ENCODE results near the gene PLG.
"Not testable (repeated sequence)": the region's sequence is repeated elsewhere in the genome, so short reads cannot be mapped to it uniquely, and the experiment has no call there.

The PLG gene

DNA sequence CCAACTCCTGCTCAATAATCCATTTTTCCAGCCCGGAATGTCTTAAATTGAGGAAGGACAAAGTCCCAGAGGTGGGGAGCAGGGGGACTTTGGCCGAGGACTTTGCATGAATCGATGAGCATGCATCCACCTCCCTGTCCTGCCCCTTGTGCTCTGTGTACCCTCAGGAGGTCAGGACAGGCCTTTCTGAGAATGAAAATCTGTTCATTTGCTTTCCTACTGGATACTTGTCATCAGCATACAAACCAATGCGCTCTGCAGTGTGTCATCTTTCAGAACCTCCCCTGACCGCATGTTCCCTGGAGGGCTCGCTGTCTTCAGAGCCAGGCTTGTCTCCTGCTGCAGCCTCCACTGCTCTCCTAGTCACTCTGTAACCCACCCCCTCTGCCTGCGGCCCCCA, 2.6 kb downstream of the PLG start:
- DNase-seq (ENCODE audit: low read depth): not testable (repeated sequence)

DNA sequence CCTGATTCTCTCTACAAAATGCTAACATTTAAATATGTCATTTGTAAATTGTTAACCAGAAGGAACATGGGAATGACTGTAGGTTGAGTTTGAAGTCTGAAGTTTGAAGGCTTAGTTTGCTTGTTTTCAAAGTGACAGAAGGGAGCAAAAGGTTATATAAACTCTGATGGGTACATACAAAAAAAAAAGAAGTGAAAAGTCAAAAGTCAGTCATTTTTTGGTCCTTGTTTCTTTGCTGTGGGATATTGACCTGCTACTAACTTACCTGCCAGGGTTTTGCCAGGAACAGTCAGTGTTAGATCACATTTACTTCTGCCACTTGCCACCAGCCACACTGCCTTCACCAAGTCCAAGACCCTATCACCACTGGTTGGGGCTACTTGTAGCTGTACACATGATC, 6.9 kb downstream of the PLG start:
- not testable (repeated sequence) for DNase-seq (ENCODE audit: low read depth)

DNA sequence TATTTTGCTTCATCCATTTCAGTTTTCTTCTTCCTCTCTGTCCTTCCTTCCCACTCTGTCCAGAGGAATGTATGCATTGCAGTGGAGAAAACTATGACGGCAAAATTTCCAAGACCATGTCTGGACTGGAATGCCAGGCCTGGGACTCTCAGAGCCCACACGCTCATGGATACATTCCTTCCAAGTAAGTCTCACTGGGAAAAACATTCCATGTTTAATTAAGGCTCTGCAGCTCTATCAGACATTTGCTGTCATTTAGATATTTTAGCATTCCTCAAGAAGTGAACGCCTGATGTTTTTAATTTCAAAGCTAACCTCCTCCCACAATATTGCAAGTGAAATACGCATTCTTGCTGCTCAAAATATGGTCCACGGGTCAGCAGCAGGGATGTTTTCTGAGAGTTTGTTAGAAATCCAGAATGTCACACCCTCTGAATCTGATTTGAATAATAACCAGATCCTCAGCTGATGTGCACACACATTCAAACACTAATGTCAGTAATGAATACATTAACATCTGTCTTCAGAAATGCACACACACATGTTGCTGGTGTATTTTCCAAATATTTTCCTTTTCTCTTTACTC, 12.8 kb downstream of the PLG start:
- DNase-seq (ENCODE audit: low read depth): no peak

GRCh38 chr6:160730911-160731310, 28.9 kb downstream of the PLG start:
- no peak for DNase-seq (ENCODE audit: low read depth)

- DNase-seq (ENCODE audit: low read depth): peak; percentile 20
Observed at GRCh38 chr6:160733050-160733646, 31.1 kb downstream of the PLG start.

DNA sequence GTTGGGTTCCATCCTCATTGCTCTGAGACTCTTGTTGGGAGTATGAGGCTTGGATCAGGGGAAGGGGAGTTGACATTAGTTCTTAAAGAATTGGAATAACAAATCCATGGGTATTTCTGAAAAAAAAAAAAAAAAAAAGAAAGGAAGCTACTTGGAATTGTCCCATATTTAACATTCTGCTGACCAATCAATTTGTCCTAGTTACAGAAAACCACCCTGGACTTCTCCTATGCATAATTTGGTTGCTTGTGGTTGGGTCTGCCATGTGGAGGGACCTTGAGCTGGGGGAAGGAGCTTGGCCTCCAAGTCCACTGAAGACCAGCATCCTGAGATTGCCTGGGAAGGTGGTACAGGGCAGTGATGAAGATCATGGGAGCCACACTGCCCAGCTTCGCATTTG, 32.6 kb downstream of the PLG start:
- no peak for DNase-seq (ENCODE audit: low read depth)

DNA sequence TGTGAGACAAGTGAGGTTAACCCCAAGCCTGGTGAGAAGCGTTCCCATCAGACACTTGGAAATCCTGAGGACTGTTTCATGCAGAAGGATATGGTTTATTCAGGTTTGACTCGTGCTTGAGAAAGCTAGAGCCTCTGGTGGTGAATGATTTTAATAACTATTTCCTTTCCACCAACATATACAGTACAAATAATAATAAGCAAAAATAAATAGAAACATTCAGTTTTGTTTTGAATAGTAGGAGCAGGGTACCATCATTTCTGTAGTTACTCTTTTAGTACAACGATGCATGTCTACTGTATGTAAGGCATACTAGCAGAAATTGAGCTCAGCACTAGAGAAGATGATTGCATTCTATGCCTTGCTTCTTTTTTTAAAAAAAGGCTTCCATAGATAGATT, 33.5 kb downstream of the PLG start:
- no peak for DNase-seq (ENCODE audit: low read depth)

GRCh38 chr6:160737934-160738333, 35.9 kb downstream of the PLG start:
- no peak for DNase-seq (ENCODE audit: low read depth)

DNA sequence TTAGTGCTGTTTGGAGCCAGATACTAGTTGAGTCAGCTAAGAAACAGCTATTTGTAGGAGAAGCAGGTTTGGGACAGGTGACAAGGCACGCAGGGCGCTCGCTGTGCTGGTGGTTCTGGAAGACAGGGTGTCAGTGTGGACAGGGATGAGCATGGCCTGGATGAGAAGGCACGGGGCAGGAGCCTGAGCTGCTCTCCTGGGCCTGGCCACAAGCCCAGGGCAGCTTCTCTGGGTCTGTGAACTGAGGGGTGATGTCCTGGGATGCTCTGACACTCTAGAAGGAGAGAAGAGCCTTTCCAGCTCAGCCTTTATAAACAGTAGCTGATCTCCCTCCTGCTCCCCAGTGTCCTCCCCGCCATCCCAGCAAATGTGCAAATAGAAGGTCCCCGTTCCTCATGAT, 37.9 kb downstream of the PLG start:
- no peak for DNase-seq (ENCODE audit: low read depth)

DNA sequence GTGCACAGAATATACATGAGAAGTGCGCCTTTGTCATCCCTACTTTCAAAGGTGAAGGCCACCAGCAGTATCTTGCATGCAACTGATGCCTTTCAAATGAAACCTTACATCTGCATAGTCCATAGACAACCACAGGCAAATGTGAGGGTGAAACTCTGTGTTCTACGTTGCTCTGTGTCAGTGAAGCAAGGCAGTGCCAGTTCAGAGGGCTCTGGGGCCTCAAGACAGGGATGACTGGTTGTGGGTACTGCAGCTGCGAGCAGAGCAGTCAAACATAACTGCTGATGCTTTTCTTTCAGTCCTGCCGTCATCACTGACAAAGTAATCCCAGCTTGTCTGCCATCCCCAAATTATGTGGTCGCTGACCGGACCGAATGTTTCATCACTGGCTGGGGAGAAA, 39.0 kb downstream of the PLG start:
- DNase-seq (ENCODE audit: low read depth): not testable (repeated sequence)

GRCh38 chr6:160742090-160742489, 40.0 kb downstream of the PLG start:
- no peak for DNase-seq (ENCODE audit: low read depth)

DNA sequence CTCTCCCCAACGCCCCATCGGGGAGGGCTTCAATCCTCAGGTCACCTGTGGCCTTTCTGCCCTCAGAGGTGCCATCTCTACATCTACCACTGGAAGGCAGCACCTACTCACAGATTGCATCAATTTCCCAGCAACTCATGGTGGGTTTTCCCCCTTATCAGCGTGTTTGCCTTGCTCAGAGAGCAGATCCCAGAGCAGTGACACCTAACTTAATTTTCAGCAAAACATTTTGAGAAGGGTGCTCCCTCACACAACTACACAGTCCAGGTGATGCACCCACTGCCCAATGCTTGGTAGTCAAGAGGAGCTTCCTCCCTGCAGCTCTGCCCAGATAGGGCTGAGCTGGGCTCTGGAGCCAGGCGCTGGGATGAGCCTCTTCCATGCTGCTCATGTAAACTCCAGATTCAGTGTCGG, 48.2 kb downstream of the PLG start:
- no peak for DNase-seq (ENCODE audit: low read depth)

DNA sequence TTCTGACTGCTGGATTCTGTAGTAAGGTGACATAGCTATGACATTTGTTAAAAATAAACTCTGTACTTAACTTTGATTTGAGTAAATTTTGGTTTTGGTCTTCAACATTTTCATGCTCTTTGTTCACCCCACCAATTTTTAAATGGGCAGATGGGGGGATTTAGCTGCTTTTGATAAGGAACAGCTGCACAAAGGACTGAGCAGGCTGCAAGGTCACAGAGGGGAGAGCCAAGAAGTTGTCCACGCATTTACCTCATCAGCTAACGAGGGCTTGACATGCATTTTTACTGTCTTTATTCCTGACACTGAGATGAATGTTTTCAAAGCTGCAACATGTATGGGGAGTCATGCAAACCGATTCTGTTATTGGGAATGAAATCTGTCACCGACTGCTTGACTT, 51.2 kb downstream of the PLG start:
- DNase-seq (ENCODE audit: low read depth): not testable (repeated sequence)

DNA sequence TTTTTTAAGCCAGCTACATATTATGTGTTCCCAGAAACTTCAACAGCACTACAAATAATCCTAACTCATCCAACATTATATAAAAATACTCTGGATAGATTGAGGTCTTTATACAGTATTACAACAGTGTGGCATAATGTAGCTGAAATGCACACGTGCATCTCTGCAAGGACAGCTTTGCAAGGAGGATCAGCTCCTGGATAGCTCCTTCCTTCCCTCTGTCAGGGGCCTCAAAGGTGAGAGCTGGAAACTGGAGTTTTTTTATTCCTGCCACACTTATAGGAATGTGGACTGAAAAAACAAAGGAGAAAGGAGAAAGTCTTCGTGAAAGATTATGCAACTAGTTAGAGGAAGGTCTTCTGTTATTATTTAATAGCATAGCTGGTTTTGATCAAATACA, 53.1 kb downstream of the PLG start:
- DNase-seq (ENCODE audit: low read depth): no peak

DNA sequence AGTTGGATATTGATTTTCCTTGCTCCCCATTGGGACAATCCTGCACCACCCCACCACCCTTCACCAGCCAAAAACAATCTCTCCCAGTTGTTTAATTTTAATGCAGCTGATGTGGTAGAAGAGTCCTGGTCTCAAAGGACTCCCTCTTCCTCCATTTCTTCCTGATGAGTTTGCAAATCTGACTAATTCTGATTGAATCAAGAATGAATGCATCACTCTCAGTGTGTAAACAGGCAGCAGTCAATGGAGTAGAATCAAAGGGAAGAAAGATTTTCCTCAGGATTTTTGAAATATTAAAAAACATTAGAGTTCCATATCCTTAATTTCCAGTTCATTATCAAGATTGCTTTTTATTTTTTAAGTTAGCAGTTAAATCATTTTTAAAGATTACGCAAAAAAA, 54.0 kb downstream of the PLG start:
- DNase-seq (ENCODE audit: low read depth): no peak

DNA sequence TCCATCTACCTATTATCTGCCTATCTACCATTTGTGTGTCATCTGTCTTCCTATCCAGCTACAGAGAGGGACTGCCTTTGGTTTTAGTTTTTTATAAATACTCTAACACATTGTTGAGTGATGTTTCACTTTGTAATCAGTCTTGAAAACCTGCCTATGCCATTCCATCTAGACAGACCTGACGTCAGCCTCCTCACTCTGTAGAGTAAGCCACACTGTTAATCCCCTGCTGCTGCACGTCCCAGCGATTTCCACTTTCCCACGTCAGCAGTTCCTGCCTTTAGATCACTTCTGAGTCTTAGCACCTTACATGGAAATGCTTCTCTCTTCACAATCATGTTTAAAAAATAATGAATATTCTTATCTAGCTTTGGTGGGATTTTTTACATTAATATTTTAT, 54.8 kb downstream of the PLG start:
- no peak for DNase-seq (ENCODE audit: low read depth)

DNA sequence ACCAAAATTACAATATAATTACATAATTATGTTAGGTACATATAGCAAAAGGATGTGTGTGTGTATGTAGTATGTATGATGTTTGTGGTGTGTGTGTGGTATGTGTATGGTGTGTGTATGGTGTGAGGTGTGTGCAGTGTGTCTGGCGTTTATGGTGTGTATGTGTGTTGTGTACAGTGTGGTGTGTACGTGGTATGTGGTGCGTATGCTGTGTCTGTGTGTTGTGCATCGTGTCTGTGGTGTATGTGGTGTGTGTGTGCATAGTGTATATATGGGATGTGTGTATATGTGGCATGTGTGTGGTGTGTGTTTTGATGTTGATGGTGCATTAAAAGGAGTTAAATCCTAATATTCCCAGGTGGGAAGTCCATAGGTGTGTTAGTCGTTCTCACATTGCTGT, 62.8 kb downstream of the PLG start:
- no peak for DNase-seq (ENCODE audit: low read depth)

DNA sequence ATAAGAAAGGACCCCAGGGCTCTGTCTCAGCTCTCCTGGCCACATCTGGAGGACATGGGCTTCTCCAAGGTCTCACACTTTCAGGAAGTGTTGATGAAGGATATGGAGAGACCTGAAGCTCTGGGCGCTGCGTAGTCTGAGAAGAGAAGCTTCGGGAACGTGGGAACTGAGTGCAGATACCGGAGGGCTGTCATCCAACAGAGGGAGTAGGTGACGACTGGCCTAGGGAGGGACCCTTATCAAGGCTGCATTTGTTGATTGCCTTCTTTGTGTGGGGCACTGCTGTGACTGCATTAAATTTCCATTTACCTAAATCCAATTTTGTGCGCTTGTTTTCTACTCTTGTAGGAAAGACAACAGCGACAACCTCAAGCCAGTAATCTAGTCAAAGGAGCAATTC, 63.4 kb downstream of the PLG start:
- no peak for DNase-seq (ENCODE audit: low read depth)

DNA sequence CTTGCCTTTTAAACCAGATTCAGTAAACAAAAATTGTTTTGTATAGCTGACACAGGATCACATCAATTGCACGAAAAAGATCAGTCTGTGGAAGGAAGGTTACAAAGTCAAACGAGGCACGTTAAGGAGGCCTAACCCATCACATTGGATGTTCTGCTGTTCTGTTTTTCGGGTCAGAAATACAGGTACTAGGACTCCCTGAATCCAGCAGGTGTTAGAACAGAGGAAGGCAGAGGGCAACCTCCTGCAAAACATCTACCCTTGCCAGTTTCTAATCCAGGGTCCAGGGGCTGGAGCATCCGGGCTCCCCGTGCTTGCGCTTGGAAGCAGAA, 64.6 kb downstream of the PLG start:
- no peak for DNase-seq (ENCODE audit: low read depth)

DNA sequence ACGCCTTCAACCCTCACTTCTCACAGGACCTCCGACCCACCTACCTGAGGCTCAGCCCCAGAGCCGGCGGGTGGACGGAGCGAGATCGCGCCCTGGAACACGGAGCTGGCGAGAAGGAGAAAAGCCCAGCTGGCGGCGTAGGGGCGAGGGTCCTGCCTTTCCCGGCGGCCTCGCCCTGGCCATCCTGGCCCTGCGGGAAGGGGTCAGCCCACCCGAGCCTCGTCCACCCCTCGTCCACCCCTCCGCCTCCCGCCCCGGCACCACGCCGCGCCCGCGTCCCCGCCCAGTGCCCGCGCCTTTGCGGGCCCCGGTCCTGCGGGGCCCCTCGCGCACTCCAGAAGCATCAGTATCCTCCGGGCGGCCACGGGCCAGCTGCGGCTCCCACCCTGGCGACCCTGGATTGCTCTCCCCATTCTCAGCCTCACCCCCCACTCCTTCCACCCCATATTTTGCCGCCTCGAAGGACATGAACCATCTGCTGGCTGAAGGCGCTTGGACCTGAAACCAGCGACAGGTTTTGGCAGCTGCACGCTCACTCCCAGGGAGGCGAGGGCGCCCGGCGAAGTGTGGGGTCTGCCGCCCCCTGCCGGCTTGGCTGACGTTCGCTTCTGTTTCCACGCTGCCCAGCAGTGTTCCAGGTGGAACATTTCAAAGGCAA, 65.1 kb downstream of the PLG start:
- DNase-seq (ENCODE audit: low read depth): no peak

- DNase-seq (ENCODE audit: low read depth): no peak
Observed at GRCh38 chr6:160767647-160768019, 65.6 kb downstream of the PLG start.

GRCh38 chr6:160768101-160768500, 66.1 kb downstream of the PLG start:
- no peak for DNase-seq (ENCODE audit: low read depth)

DNA sequence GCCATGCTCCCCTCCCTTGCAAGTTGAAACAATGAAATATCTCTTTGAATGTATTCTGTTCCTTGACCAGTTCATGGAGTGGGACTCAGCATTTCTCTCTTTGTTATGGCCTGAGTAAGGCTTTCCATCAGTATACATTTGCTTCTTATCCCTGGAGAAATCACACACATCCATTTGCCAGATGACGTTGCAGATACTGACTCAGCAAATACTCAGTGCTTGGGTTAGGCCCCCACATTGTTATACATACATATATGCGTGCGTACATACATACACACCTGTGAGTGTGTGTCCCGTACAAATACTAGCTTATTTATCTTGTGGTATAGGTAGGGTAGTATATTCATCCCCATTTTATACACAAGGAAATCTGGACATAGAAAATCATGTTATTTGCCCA, 72.4 kb downstream of the PLG start:
- DNase-seq (ENCODE audit: low read depth): no peak
